Endodermal cell (in vitro differentiated cells): ENCODE measurements around the gene ADCY10. TPM values are rescaled to one million over a fixed set of nuclear protein-coding genes. Genes with fewer than 3 reads are reported as not detected.

ENCODE experiments used
- DNase-seq: peaks from one replicate; pipeline ENCODE4 v3.0.0-alpha.2; 2017
- H3K27ac ChIP-seq: 2 replicates; pipeline ENCODE4 v1.5.1; 2013; ENCODE audit warnings: mild to moderate bottlenecking, low read depth, low read length, moderate library complexity
- H3K27me3 ChIP-seq: 2 replicates; pipeline ENCODE4 v1.6.1; 2013; ENCODE audit warnings: mild to moderate bottlenecking, low read length, moderate library complexity; ENCODE audit not compliant: insufficient read depth, control insufficient read depth, poor library complexity, severe bottlenecking
- H3K36me3 ChIP-seq: 2 replicates; pipeline ENCODE4 v1.7.0; 2013; ENCODE audit warnings: mild to moderate bottlenecking, low read length, moderate library complexity; ENCODE audit not compliant: control insufficient read depth, insufficient read depth
- H3K4me1 ChIP-seq: one replicate; pipeline ENCODE4 v1.7.0; 2013; ENCODE audit warnings: low read length; ENCODE audit not compliant: control insufficient read depth, insufficient read depth
- H3K4me3 ChIP-seq: 2 replicates; pipeline ENCODE4 v1.5.1; 2013; ENCODE audit warnings: mild to moderate bottlenecking, low read length, moderate library complexity
- H3K9ac ChIP-seq: 2 replicates; pipeline ENCODE4 v1.6.1; 2013; ENCODE audit warnings: mild to moderate bottlenecking, low read length, moderate library complexity; ENCODE audit not compliant: poor library complexity, severe bottlenecking; ENCODE audit errors: extremely low read depth
- H3K9me3 ChIP-seq: 2 replicates; pipeline ENCODE4 v1.6.1; 2013; ENCODE audit warnings: mild to moderate bottlenecking, low read length, moderate library complexity; ENCODE audit not compliant: control insufficient read depth
- H3K27ac Mint-ChIP-seq: 2 replicates; pipeline ENCODE4 v1.8.0; 2020; ENCODE audit warnings: mixed read lengths
- H3K27me3 Mint-ChIP-seq: 2 replicates; pipeline ENCODE4 v1.8.0; 2021; ENCODE audit warnings: mild to moderate bottlenecking, mixed read lengths; ENCODE audit not compliant: insufficient read depth
- H3K36me3 Mint-ChIP-seq: 2 replicates; pipeline ENCODE4 v1.8.0; 2020; ENCODE audit warnings: low read depth, mixed read lengths
- H3K4me1 Mint-ChIP-seq: 2 replicates; pipeline ENCODE4 v1.8.0; 2020; ENCODE audit warnings: mixed read lengths
- H3K4me3 Mint-ChIP-seq: 2 replicates; pipeline ENCODE4 v1.8.0; 2020; ENCODE audit warnings: mild to moderate bottlenecking, moderate library complexity, mixed read lengths
- H3K9me3 Mint-ChIP-seq: 2 replicates; pipeline ENCODE4 v1.8.0; 2020; ENCODE audit warnings: mild to moderate bottlenecking, mixed read lengths
- WGBS, 2 experiments: methylation state at CpG; one replicate each; pipeline versions ENCODE4 v1.1.5 to v1.1.7; 2013; ENCODE audit warnings: missing lambda C conversion rate in 2 of 2, mixed read lengths in 1 of 2; ENCODE audit not compliant: insufficient coverage in 1 of 2, insufficient read length in 1 of 2; 5-methylcytosine and 5-hydroxymethylcytosine counted together
- total RNA-seq, 2 donors: library from RNA; stranded (reverse); fragmentation: NEBNext Ultra II Directional in 1 of 2; extraction: Animal tissue kit (Norgen Biotek cat#: 25700) in 1 of 2; gene quantifications; 2 replicates in 1 of 2; 3 replicates in 1 of 2; pipeline ENCODE4 v1.2.1, GENCODE V29; 2021
- TF ChIP-seq, protein P1 (sequence below): fragments of 200-600 bp; sonication (generic); conservative IDR thresholded peaks from 2 replicates; pipeline ENCODE4 v1.5.0; 2021; ENCODE audit warnings: antibody characterized with exemption, mild to moderate bottlenecking

ADCY10 gene
- total RNA-seq, 2 donors from 2014 or later, result 0.13 TPM; not detected in 1

DNA sequence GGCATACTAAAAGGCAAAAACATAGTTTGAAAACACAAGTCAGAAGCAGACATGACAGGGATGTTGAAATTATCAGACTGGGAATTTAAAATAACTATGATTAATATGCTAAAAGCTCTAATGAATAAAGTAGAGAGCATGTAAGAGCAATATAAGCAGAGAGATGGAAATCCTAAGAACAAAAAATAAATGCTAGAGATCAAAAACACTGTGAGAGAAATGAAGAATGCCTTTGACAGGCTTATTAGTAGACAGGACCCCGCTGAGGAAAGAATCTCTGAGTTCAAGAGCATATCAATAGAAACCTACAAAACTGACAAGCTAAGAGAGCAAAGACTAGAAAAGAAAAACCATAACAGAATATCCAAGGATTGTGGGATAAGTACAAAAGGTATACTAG is 98.3 kb downstream of the ADCY10 start:
- peaks cover 1% of the 10 kb centered on the region for H3K27me3 Mint-ChIP-seq
- H3K36me3 Mint-ChIP-seq, result peaks cover 7% of the 10 kb centered on the region
- H3K9me3 Mint-ChIP-seq, result peaks cover 35% of the 10 kb centered on the region
- H3K4me3 ChIP-seq, result no peak overlapping the region
- 80% methylated on average over 1 of the region's 1 CpG; no CpG with 5 or more reads in 1 of the 2 experiments for WGBS, 2 experiments
- no peak overlapping the region for H3K27ac Mint-ChIP-seq
- H3K9me3 ChIP-seq, result peaks cover 28% of the 10 kb centered on the region
- H3K4me1 ChIP-seq, result no peaks in the 10 kb centered on the region
- H3K4me3 Mint-ChIP-seq, result no peak overlapping the region
- TF ChIP-seq, protein P1, sequence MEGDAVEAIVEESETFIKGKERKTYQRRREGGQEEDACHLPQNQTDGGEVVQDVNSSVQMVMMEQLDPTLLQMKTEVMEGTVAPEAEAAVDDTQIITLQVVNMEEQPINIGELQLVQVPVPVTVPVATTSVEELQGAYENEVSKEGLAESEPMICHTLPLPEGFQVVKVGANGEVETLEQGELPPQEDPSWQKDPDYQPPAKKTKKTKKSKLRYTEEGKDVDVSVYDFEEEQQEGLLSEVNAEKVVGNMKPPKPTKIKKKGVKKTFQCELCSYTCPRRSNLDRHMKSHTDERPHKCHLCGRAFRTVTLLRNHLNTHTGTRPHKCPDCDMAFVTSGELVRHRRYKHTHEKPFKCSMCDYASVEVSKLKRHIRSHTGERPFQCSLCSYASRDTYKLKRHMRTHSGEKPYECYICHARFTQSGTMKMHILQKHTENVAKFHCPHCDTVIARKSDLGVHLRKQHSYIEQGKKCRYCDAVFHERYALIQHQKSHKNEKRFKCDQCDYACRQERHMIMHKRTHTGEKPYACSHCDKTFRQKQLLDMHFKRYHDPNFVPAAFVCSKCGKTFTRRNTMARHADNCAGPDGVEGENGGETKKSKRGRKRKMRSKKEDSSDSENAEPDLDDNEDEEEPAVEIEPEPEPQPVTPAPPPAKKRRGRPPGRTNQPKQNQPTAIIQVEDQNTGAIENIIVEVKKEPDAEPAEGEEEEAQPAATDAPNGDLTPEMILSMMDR, result no peak
- H3K36me3 ChIP-seq, result no peaks in the 10 kb centered on the region
- no peak overlapping the region for H3K9ac ChIP-seq
- no peak for DNase-seq
- H3K27ac ChIP-seq, result no peak overlapping the region
- H3K4me1 Mint-ChIP-seq, result peaks cover 1% of the 10 kb centered on the region
- no peaks in the 10 kb centered on the region for H3K27me3 ChIP-seq

- H3K9ac ChIP-seq, result no peak overlapping the region
- no peaks in the 10 kb centered on the region for H3K27me3 ChIP-seq
- no peak overlapping the region for H3K4me3 ChIP-seq
- TF ChIP-seq, protein P1, result no peak
- peaks cover 32% of the 10 kb centered on the region for H3K9me3 ChIP-seq
- peaks cover 16% of the 10 kb centered on the region for H3K36me3 Mint-ChIP-seq
- no peak overlapping the region for H3K27ac ChIP-seq
- no peaks in the 10 kb centered on the region for H3K36me3 ChIP-seq
- no peaks in the 10 kb centered on the region for H3K27me3 Mint-ChIP-seq
- H3K4me1 ChIP-seq, result no peaks in the 10 kb centered on the region
- H3K9me3 Mint-ChIP-seq, result peaks cover 39% of the 10 kb centered on the region
- no peak for DNase-seq
- H3K4me1 Mint-ChIP-seq, result no peaks in the 10 kb centered on the region
- H3K4me3 Mint-ChIP-seq, result no peak overlapping the region
- no peak overlapping the region for H3K27ac Mint-ChIP-seq
These were observed 101.0 kb downstream of the ADCY10 start for GRCh38 chr1:167812972-167813371.

DNA sequence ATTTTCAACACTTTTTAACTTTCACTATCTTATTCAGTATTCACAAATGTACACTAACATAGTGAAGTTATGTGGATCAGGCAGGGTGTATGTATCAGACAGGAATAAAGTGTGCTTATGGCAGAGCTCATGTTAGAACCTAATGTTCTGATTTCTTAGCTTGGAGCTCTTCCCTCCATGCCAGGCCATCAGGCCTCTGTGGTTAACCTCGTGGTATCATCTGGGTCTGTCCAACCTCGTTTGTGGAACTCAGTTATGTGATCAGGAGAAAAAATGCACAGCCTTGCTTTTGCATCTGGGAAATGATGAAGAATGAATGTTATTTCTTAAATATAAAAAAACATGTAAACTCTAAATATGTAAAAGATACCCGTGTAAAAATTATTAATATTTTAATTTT is 105.2 kb downstream of the ADCY10 start:
- peaks cover 49% of the 10 kb centered on the region for H3K9me3 Mint-ChIP-seq
- WGBS, 2 experiments, result 98 to 100% methylated on average over 1 to 2 of the region's 3 CpGs
- Histone ChIP-seq H3K27ac (no peak overlapping the region), H3K36me3 (no peaks in the 10 kb centered on the region), H3K4me3 (no peak overlapping the region), H3K9me3 (peaks cover 36% of the 10 kb centered on the region), H3K9ac (no peak overlapping the region), H3K27me3 (no peaks in the 10 kb centered on the region), H3K4me1 (no peaks in the 10 kb centered on the region)
- no peaks in the 10 kb centered on the region for H3K4me1 Mint-ChIP-seq
- H3K4me3 Mint-ChIP-seq, result no peak overlapping the region
- H3K27ac Mint-ChIP-seq, result no peak overlapping the region
- peaks cover 18% of the 10 kb centered on the region for H3K36me3 Mint-ChIP-seq
- H3K27me3 Mint-ChIP-seq, result no peaks in the 10 kb centered on the region
- TF ChIP-seq, protein P1, result no peak
- no peak for DNase-seq
